NCI-H2227 (cell line): ENCODE results near the gene GOLPH3.
"Not testable (repeated sequence)": the region's sequence is repeated elsewhere in the genome, so short reads cannot be mapped to it uniquely, and the experiment has no call there.

Source experiments
- DNase-seq: peaks from one replicate; lab custom pipeline; 2025; ENCODE audit not compliant: unreplicated experiment; lab: John Stamatoyannopoulos, UW

GOLPH3 gene

GRCh38 chr5:32174011-32174870 lies at the start of gene GOLPH3:
Gene GOLPH3 (minus strand): TSS chr5:32174319. CDS start chr5:32174034, 285 bp downstream.
- DNase-seq = peak; percentile 97

GRCh38 chr5:32222723-32223470 lies 48.8 kb upstream of the GOLPH3 start:
- no peak for DNase-seq

- DNase-seq = peak; percentile 27
These were observed 43.8 kb upstream of the GOLPH3 start for GRCh38 chr5:32217886-32218396.

- DNase-seq = not testable (repeated sequence)
These were observed 40.2 kb upstream of the GOLPH3 start for GRCh38 chr5:32214344-32214743.

GRCh38 chr5:32210151-32210550 lies 36.0 kb upstream of the GOLPH3 start:
- no peak for DNase-seq

- DNase-seq = not testable (repeated sequence)
These were observed 34.7 kb upstream of the GOLPH3 start for GRCh38 chr5:32208837-32209236.

GRCh38 chr5:32207355-32207634 lies 33.2 kb upstream of the GOLPH3 start:
- DNase-seq = no peak

GRCh38 chr5:32206509-32207354 lies 32.6 kb upstream of the GOLPH3 start:
- DNase-seq = no peak

GRCh38 chr5:32206053-32206452 lies 31.9 kb upstream of the GOLPH3 start:
- DNase-seq = no peak

- no peak for DNase-seq
These were observed 28.3 kb upstream of the GOLPH3 start for GRCh38 chr5:32202394-32202793.

- no peak for DNase-seq
These were observed 27.1 kb upstream of the GOLPH3 start for GRCh38 chr5:32201122-32201753.

- DNase-seq = no peak
These were observed 22.9 kb upstream of the GOLPH3 start for GRCh38 chr5:32197032-32197431.

GRCh38 chr5:32195265-32195664 lies 21.1 kb upstream of the GOLPH3 start:
- no peak for DNase-seq

- DNase-seq = peak; percentile 66
These were observed 19.5 kb upstream of the GOLPH3 start for GRCh38 chr5:32193591-32193990.

- no peak for DNase-seq
These were observed 16.0 kb upstream of the GOLPH3 start for GRCh38 chr5:32190095-32190494.

- no peak for DNase-seq
These were observed 13.6 kb upstream of the GOLPH3 start for GRCh38 chr5:32187675-32188074.

- no peak for DNase-seq
These were observed 8.4 kb upstream of the GOLPH3 start for GRCh38 chr5:32182463-32183063.

- DNase-seq = peak; percentile 74
These were observed 680 bp downstream of the GOLPH3 start for GRCh38 chr5:32173267-32174010.

- DNase-seq = no peak
These were observed 1.2 kb downstream of the GOLPH3 start for GRCh38 chr5:32172923-32173266.
